Osteocyte (in vitro differentiated cells): Measurements from ENCODE around the gene MYO3A. TPM values are rescaled to one million over a fixed set of nuclear protein-coding genes. Genes with fewer than 3 reads are reported as not detected.

Experiments
- DNase-seq: peaks from one replicate; pipeline ENCODE4 v3.0.0; 2021; ENCODE audit warnings: mixed read lengths; ENCODE audit not compliant: unreplicated experiment; ENCODE audit errors: extremely low spot score
- H3K27ac Mint-ChIP-seq: one replicate; pipeline ENCODE4 v1.8.0; 2021; ENCODE audit warnings: mild to moderate bottlenecking, mixed read lengths; ENCODE audit not compliant: unreplicated experiment
- H3K27me3 Mint-ChIP-seq: one replicate; pipeline ENCODE4 v1.8.0; 2021; ENCODE audit warnings: mixed read lengths; ENCODE audit not compliant: unreplicated experiment
- H3K36me3 Mint-ChIP-seq: one replicate; pipeline ENCODE4 v1.8.0; 2021; ENCODE audit warnings: mixed read lengths; ENCODE audit not compliant: unreplicated experiment
- H3K4me1 Mint-ChIP-seq: one replicate; pipeline ENCODE4 v1.8.0; 2021; ENCODE audit warnings: mixed read lengths; ENCODE audit not compliant: unreplicated experiment
- H3K4me3 Mint-ChIP-seq: one replicate; pipeline ENCODE4 v1.8.0; 2021; ENCODE audit warnings: mild to moderate bottlenecking, moderate library complexity, mixed read lengths; ENCODE audit not compliant: unreplicated experiment
- H3K9me3 Mint-ChIP-seq: one replicate; pipeline ENCODE4 v1.8.0; 2021; ENCODE audit warnings: mixed read lengths; ENCODE audit not compliant: unreplicated experiment
- CTCF ChIP-seq: fragments of 200-600 bp; sonication (generic); IDR thresholded peaks from 2 replicates; pipeline ENCODE4 v1.5.0; 2021; ENCODE audit warnings: antibody characterized with exemption, mild to moderate bottlenecking, moderate library complexity
- total RNA-seq: library from RNA; stranded (reverse); gene quantifications from 2 replicates; pipeline ENCODE4 v1.2.1, GENCODE V29; 2021

MYO3A gene
- total RNA-seq, 1 donor from 2014 or later, result not detected

GRCh38 chr10:26044141-26044749, 110.2 kb downstream of the MYO3A start:
- H3K36me3 Mint-ChIP-seq, result no peaks in the 10 kb centered on the region
- no peaks in the 10 kb centered on the region for H3K27me3 Mint-ChIP-seq
- DNase-seq, result no peak
- H3K4me1 Mint-ChIP-seq, result no peaks in the 10 kb centered on the region
- H3K4me3 Mint-ChIP-seq, result no peak overlapping the region
- peaks cover 7% of the 10 kb centered on the region for H3K9me3 Mint-ChIP-seq
- H3K27ac Mint-ChIP-seq, result no peak overlapping the region
- no peak for TF ChIP-seq CTCF

GRCh38 chr10:26046073-26046700, 112.2 kb downstream of the MYO3A start:
- no peak overlapping the region for H3K27ac Mint-ChIP-seq
- no peaks in the 10 kb centered on the region for H3K9me3 Mint-ChIP-seq
- H3K4me1 Mint-ChIP-seq, result no peaks in the 10 kb centered on the region
- H3K36me3 Mint-ChIP-seq, result no peaks in the 10 kb centered on the region
- no peak overlapping the region for H3K4me3 Mint-ChIP-seq
- H3K27me3 Mint-ChIP-seq, result no peaks in the 10 kb centered on the region
- TF ChIP-seq CTCF, result no peak
- DNase-seq, result no peak

- H3K36me3 Mint-ChIP-seq, result no peaks in the 10 kb centered on the region
- H3K4me1 Mint-ChIP-seq, result no peaks in the 10 kb centered on the region
- no peak overlapping the region for H3K4me3 Mint-ChIP-seq
- H3K27ac Mint-ChIP-seq, result no peak overlapping the region
- DNase-seq, result no peak
- H3K9me3 Mint-ChIP-seq, result peaks cover under 1% of the 10 kb centered on the region
- no peak for TF ChIP-seq CTCF
- no peaks in the 10 kb centered on the region for H3K27me3 Mint-ChIP-seq
Measured at GRCh38 chr10:26048756-26049155, 114.7 kb downstream of the MYO3A start.

GRCh38 chr10:26052326-26052725, 118.3 kb downstream of the MYO3A start:
- Mint-ChIP-seq H3K27ac (no peak overlapping the region), H3K36me3 (no peaks in the 10 kb centered on the region), H3K27me3 (no peaks in the 10 kb centered on the region), H3K9me3 (peaks cover 15% of the 10 kb centered on the region), H3K4me3 (no peak overlapping the region), H3K4me1 (no peaks in the 10 kb centered on the region)
- TF ChIP-seq CTCF, result no peak
- DNase-seq, result no peak

- Mint-ChIP-seq H3K9me3 (peaks cover 32% of the 10 kb centered on the region), H3K36me3 (no peaks in the 10 kb centered on the region), H3K4me1 (no peaks in the 10 kb centered on the region), H3K4me3 (no peak overlapping the region), H3K27me3 (no peaks in the 10 kb centered on the region), H3K27ac (no peak overlapping the region)
- no peak for DNase-seq
- no peak for TF ChIP-seq CTCF
Measured at GRCh38 chr10:26057466-26057865, 123.4 kb downstream of the MYO3A start.
